Urinary bladder (tissue), 4 donors: ENCODE data around the gene DOP1A. TPM values are rescaled to one million over a fixed set of nuclear protein-coding genes. Genes with fewer than 3 reads are reported as not detected.

Source experiments
- DNase-seq: peaks from one replicate; pipeline ENCODE4 v3.0.0-alpha.2; 2015; ENCODE audit errors: extremely low spot score
- H3K27ac ChIP-seq: one replicate; pipeline ENCODE4 v1.5.1; 2013; ENCODE audit warnings: low read depth, mild to moderate bottlenecking, moderate library complexity
- H3K36me3 ChIP-seq: one replicate; pipeline ENCODE4 v1.6.1; 2013; ENCODE audit warnings: mild to moderate bottlenecking, moderate library complexity; ENCODE audit not compliant: insufficient read depth
- H3K4me1 ChIP-seq: one replicate; pipeline ENCODE4 v1.6.1; 2013; ENCODE audit warnings: mild to moderate bottlenecking, moderate library complexity; ENCODE audit not compliant: insufficient read depth
- H3K4me3 ChIP-seq: one replicate; pipeline ENCODE4 v1.5.1; 2013; ENCODE audit warnings: low read depth, low read length
- WGBS: extraction: QIAGEN DNeasy Blood & Tissue Kit; methylation state at CpG from one replicate; pipeline ENCODE4 v1.1.7; 2013; 5-methylcytosine and 5-hydroxymethylcytosine counted together
- polyA plus RNA-seq: library from polyadenylated mRNA; stranded (reverse); fragments of 200-250 nt; gene quantifications from one replicate; pipeline ENCODE4 v1.2.3, GENCODE V29; 2013
- total RNA-seq: library from RNA; depleted of rRNA; stranded (reverse); fragments of >200 nt; gene quantifications from one replicate; pipeline ENCODE4 v1.2.3, GENCODE V29; 2014
- donor health status: healthy with polysubstance abuse.
- donor health status: healthy.

DOP1A gene, protein sequence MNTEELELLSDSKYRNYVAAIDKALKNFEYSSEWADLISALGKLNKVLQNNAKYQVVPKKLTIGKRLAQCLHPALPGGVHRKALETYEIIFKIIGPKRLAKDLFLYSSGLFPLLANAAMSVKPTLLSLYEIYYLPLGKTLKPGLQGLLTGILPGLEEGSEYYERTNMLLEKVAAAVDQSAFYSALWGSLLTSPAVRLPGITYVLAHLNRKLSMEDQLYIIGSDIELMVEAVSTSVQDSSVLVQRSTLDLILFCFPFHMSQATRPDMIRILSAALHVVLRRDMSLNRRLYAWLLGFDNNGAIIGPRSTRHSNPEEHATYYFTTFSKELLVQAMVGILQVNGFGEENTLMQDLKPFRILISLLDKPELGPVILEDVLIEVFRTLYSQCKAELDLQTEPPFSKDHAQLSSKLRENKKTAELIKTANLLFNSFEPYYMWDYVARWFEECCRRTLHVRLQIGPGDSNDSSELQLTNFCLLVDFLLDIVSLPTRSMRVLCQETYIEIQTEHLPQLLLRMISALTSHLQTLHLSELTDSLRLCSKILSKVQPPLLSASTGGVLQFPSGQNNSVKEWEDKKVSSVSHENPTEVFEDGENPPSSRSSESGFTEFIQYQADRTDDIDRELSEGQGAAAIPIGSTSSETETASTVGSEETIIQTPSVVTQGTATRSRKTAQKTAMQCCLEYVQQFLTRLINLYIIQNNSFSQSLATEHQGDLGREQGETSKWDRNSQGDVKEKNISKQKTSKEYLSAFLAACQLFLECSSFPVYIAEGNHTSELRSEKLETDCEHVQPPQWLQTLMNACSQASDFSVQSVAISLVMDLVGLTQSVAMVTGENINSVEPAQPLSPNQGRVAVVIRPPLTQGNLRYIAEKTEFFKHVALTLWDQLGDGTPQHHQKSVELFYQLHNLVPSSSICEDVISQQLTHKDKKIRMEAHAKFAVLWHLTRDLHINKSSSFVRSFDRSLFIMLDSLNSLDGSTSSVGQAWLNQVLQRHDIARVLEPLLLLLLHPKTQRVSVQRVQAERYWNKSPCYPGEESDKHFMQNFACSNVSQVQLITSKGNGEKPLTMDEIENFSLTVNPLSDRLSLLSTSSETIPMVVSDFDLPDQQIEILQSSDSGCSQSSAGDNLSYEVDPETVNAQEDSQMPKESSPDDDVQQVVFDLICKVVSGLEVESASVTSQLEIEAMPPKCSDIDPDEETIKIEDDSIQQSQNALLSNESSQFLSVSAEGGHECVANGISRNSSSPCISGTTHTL (N-terminal part only)
- total RNA-seq (72.4 TPM), polyA plus RNA-seq (9.9 TPM)

DNA sequence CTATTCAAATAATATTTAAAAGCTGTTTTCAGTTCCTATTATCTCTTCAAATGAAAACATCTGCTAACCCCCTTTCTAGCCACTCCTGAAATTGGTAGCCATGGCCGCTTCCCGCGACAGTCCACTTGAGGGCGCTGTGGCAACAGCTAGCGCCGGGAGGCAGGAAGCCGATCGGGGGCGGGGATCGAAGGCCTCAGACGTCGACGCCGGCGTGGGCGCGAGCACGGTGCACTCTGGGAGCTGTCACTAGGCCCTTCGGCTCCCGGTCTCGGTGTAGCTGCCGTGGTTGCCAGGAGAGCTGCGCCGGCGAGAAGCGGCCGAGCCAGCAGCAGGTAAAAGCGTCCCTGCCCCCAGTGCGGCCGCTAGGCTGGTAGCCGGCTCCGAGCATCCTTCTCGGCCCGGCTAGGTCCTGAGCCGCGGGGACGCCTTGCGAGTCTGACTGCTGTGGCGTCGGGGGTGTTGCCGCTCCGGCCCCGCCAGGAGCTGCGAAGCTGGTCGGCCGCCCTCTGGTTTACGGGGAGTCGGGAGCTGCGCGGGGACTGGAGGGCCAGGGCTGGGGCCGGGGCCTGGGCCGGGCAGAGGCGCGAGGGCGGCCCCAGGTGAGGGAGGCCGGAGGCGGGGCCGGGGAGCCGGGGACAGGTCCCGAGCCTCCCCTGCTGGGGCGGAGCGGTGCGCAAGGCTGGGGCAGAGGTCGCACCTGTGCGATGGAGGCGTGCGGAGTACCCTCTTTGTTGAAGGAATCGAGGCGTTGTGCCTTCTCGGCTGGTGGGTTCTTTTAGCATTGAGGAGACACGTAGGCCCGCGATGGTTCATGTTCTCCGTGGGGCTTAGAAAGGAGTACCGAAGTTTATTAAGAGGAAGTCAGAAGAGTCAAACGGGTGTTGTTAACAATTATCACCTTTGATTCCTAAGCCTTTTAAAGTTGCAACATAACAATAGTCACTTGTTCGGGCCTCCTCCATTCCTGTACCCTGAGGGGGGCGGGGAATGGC lies at the start of gene DOP1A:
DOP1A (plus strand) TSS at position 224 of the 992 bp plus-strand sequence. CDS start 29,307 bp downstream, outside the sequence.
- Histone ChIP-seq H3K4me1 (no peaks in the 10 kb centered on the region), H3K36me3 (no peaks in the 10 kb centered on the region), H3K27ac (peak within 1 kb of the TSS; percentile 38), H3K4me3 (peak within 1 kb of the TSS; percentile 92)
- under 1% methylated on average over 78 of the region's 78 CpGs for WGBS
- peak; percentile 80 for DNase-seq

DNA sequence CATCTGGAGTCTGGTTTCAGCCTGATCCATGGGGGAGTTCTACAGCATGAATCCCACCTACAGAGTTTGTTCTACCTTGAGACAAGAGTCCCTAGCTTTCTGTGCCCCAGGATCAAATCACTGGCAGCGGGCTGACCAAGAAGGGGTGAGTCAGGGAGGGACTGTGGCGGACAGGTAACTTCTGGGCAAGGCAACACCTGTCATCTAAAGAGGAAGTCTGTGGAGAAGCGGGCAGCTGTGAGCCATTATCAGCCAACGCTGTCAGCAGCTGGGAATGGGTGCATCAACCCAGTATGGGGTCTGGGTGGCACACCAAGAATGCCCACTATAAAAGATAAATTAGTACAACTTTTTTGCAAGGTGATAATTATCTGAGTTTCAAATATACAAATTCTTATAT lies 47.7 kb upstream of the DOP1A start:
- Histone ChIP-seq H3K4me3 (no peak overlapping the region), H3K4me1 (no peaks in the 10 kb centered on the region), H3K27ac (no peak overlapping the region), H3K36me3 (peaks cover 3% of the 10 kb centered on the region)
- WGBS = 96% methylated on average over 4 of the region's 4 CpGs
- DNase-seq = no peak

DNA sequence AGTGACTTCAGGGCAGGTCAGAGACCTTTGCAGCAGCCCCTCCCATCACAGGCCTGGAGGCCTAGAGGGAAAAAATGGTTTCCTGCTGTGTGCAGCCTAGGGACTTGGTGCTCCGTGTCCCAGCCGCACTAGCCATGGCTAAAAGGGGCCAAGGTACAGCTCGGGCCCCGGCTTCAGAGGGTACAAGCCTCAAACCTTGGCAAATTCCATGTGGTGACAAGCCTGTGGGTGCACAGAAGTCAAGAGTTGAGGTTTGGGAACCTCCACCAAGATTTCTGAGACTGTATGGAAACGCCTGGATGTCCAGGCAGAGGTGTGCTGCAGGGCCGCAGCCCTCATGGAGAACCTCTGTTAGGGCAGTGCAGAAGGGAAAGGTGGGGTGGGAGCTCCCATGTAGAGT lies 35.8 kb upstream of the DOP1A start:
- DNase-seq = no peak
- H3K4me3 ChIP-seq = no peak overlapping the region
- WGBS = 98% methylated on average over 6 of the region's 6 CpGs
- H3K36me3 ChIP-seq = no peaks in the 10 kb centered on the region
- H3K27ac ChIP-seq = no peak overlapping the region
- no peaks in the 10 kb centered on the region for H3K4me1 ChIP-seq

DNA sequence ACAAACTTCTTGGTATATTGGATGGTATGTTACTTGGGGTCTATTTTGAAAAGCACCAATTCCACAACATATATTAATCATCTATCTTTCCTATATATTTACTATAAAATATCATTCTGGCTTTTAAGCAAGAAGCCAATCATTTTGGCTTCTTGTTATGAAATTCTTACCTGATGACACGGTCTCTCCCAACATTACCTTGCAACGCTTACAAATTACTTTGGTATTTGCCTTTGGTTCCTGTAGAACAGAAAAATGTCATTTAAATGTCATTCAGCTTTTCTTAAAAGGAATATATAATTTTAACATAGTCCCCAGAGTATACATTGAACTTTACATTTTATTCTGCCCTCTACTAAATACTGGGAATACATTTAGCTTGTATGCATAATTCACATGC lies 29.2 kb upstream of the DOP1A start:
- WGBS = 98% methylated on average over 2 of the region's 2 CpGs
- DNase-seq = no peak
- H3K4me1 ChIP-seq = no peaks in the 10 kb centered on the region
- peaks cover 2% of the 10 kb centered on the region for H3K36me3 ChIP-seq
- no peak overlapping the region for H3K27ac ChIP-seq
- no peak overlapping the region for H3K4me3 ChIP-seq

DNA sequence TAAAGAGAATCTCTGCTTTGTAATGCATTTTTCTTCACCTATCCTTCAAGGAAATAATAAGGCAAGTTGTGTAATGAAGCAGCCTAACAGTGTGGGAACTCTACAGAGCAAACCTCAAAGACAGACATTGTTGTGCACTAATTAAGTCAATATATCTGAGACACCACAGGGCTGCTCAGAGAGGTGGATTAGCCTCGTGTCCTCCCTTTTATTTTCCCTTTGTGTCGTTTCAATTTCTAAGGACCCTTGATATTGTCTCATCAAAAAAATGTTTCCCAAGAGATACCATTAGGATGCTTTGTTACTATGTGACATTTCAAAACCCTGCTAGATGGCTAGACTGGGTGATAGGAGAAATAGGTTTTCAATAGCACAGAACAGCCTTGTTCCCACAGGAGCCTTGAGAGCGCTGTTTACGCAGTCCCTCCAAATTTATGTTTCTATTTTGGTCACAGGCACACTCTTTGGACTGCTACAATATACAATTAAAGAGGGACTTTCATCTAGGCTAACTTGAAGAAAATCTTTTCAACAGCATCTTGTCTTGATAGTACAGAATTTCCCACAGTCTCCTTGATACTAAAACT lies 24.9 kb upstream of the DOP1A start:
- no peak overlapping the region for H3K4me3 ChIP-seq
- peaks cover 2% of the 10 kb centered on the region for H3K36me3 ChIP-seq
- no peak overlapping the region for H3K27ac ChIP-seq
- no peaks in the 10 kb centered on the region for H3K4me1 ChIP-seq
- DNase-seq = no peak
- 52% methylated on average over 4 of the region's 4 CpGs for WGBS

DNA sequence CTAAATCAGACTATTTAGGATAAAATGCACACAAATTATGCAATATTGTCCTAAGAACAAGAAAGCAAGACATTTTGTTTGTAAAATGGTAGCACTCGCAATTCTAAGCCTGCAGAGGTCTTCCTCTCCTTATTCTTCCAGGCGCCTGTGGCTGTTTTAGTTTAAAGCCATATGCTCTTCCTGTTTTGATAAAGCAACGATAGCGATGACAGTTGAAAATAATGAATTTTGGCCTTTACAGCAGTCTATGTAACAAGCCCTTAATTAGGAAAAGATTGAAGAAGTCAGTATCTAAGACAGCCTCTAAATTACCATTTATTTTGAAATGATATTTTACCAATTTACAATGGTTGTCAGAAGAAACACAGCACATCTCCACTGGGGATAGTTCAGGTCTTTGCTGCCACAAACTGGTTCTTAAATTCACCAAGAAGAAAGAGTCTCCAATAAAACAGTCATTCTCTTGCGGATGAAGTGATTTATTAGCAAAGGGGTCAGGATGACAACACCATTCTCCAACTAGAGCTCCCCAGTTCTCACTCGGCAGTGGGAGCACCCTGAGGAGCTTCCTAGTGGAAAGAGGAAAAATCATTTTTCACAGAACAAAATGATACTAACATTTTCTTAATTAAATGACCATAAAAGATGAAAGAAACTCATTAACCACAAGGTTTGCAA lies 23.2 kb upstream of the DOP1A start:
- 86% methylated on average over 6 of the region's 6 CpGs for WGBS
- Histone ChIP-seq H3K27ac (no peak overlapping the region), H3K36me3 (peaks cover 2% of the 10 kb centered on the region), H3K4me1 (no peaks in the 10 kb centered on the region), H3K4me3 (no peak overlapping the region)
- no peak for DNase-seq

DNA sequence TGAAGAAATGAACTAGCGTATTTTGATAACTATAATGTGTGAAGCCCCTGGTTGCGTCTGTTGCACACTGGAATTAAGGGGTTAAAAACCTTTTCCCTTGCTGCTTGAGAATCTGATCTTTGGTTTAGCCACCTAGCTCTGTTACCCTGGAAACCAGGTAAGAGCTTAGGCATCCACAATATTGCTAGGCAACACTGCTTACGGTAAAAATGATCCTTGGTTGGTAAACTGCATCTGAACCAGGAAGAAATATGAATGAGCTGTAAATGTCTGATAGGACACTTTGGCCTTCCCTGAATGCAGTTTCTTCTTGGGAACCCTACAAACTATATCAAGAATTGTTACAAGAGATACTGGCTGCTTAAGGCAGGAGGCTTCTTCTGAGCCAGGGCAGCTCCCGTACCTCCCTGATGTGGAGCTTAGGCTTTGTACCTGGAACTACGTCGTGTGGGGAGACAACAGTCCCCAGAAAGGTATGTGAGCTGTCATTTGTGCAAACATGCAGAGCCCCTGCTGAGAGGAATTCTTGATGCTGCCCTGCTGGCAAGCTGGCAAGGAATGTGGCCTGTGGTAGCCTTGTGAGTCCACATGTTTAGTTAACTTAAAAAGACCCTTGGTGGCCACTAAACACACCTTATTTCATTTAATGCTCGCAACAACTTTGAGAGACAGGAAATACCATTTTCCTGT lies 20.3 kb upstream of the DOP1A start:
- peaks cover 2% of the 10 kb centered on the region for H3K36me3 ChIP-seq
- no peak overlapping the region for H3K4me3 ChIP-seq
- no peak overlapping the region for H3K27ac ChIP-seq
- DNase-seq = no peak
- WGBS = 85% methylated on average over 7 of the region's 7 CpGs
- no peaks in the 10 kb centered on the region for H3K4me1 ChIP-seq

DNA sequence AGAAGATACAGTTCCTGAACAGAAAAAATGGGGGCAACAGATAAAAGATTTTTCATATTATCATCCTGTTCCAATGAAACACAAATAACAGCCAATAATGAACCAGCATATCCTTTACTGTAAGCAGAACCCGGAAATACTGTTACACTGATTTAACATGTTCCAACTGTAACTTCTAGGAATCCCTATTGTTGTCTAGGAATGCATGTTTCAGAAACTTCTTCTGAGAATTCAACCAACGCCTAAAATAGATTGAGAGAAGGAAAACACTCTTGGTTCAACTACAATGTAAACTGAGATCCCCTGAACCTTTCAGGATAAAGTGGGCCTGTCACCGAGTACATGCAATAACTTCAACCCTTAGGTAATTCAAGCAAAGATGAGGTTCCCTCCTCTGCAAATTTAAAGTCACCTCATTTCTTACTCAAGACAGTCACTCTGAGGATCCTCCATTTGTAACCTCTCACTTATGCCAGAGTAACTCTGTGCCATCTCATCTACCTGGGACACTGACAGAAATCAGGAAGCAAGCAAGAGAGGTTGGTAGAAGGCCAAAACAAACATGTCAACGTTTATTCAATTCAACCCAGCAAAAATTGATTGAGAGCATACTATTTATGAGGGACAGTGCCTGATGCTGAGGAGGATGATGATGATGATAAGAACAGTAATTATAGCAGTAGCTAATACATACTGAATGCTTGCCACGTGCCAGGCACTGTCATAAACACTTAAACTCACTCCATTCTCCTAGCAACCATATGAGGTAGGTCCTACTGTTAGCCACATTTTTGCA lies 15.9 kb upstream of the DOP1A start:
- Histone ChIP-seq H3K36me3 (no peaks in the 10 kb centered on the region), H3K27ac (no peak overlapping the region), H3K4me1 (no peaks in the 10 kb centered on the region), H3K4me3 (no peak overlapping the region)
- DNase-seq = no peak
- 59% methylated on average over 5 of the region's 5 CpGs for WGBS

DNA sequence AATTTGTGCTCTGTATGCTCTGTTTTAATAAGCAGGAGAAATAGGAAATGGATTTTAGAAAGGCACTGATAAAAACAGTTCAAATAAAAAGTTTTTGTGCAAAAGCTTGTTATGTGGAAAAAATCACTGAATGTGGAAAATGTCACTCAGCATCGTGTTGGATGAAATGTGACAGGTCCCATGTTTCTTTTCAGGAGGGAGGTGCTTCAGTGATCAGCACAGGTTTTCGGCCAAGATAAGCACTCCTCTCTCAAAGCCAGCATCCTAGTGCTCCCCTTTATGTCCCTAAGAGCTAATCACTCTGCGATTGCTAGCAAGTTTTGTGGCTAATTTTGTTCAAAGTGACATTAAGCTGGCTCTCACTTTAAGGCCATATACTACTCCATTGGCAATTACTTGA lies 13.8 kb upstream of the DOP1A start:
- DNase-seq = no peak
- H3K4me3 ChIP-seq = no peak overlapping the region
- no peaks in the 10 kb centered on the region for H3K36me3 ChIP-seq
- no peak overlapping the region for H3K27ac ChIP-seq
- WGBS = 88% methylated on average over 3 of the region's 3 CpGs
- H3K4me1 ChIP-seq = no peaks in the 10 kb centered on the region

DNA sequence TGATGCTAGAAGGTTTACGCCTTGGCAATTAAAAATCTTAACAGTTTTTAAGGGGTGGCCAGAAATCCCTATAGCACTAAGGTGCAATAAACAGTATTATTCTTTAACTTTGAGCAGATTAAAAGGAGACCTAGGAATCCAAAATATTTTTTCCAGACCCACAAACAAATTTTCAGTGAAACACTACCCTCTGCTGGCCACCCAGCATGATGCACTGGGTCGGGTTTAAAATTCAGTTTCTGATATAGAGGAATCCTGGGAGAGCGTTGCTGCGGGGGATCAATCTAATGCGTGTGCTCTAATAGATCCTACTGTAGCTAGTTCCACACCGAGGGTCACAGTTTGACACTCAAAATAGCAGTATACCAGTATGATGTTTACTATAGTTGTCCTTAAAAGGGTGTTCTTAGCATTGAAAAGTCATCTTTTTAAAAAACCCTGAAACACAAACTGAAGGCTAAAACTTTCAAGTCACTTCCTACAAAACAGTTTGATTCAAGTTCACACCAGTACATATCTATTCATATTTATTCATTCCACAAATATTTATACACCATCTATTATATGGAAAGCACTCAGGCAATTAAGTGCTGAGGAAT lies 12.0 kb upstream of the DOP1A start:
- no peak for DNase-seq
- WGBS = 19% methylated on average over 6 of the region's 6 CpGs

More for the DNA sequence above, 12.0 kb upstream of the DOP1A start:
- Histone ChIP-seq H3K4me1 (no peaks in the 10 kb centered on the region), H3K4me3 (no peak overlapping the region), H3K27ac (no peak overlapping the region), H3K36me3 (no peaks in the 10 kb centered on the region)
